Measurements from ENCODE around the gene NDUFB10. TPM values are rescaled to one million over a fixed set of nuclear protein-coding genes. Genes with fewer than 3 reads are reported as not detected.

The NDUFB10 gene
- total RNA-seq, 1 experiment from 2014 or later: 360 TPM

- no peak for DNase-seq (ENCODE audit: low spot score)
Measured at GRCh38 chr16:1984347-1985225, 25.2 kb downstream of the NDUFB10 start.

- DNase-seq (ENCODE audit: low spot score): no peak
Measured at GRCh38 chr16:1985466-1986150, 26.3 kb downstream of the NDUFB10 start.

DNA sequence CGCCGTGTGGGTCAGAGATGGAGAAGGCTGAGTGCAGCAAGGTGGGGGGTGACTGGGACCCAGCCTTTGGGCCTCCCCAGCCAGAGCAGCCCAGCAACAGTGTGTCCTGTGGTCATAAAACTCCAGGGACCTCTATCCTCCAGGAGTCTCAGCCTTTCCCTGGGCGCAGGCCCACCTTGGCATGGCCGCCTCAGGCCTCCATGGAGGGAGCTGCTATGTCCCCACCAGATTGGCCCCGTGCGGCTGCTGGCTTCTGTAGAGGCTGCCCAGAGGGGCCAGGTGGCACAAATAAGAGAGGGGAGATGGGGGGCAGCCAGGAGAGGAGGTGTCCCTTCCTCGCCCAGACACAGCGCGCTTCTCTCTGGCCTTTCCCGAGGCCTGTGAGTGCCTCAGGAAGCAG, 27.9 kb downstream of the NDUFB10 start:
- DNase-seq (ENCODE audit: low spot score): no peak

GRCh38 chr16:1989209-1990100, 30.1 kb downstream of the NDUFB10 start, which contains the start of gene SYNGR3:
TSS of gene SYNGR3 (plus strand) at chr16:1989970. CDS start at chr16:1990103, 133 bp downstream.
- DNase-seq (ENCODE audit: low spot score): no peak

GRCh38 chr16:1990101-1990350, 30.7 kb downstream of the NDUFB10 start:
- no peak for DNase-seq (ENCODE audit: low spot score)

- DNase-seq (ENCODE audit: low spot score): no peak
Measured at GRCh38 chr16:1990351-1991134, 31.2 kb downstream of the NDUFB10 start.

- DNase-seq (ENCODE audit: low spot score): no peak
Measured at GRCh38 chr16:1991135-1991551, 31.8 kb downstream of the NDUFB10 start.

DNA sequence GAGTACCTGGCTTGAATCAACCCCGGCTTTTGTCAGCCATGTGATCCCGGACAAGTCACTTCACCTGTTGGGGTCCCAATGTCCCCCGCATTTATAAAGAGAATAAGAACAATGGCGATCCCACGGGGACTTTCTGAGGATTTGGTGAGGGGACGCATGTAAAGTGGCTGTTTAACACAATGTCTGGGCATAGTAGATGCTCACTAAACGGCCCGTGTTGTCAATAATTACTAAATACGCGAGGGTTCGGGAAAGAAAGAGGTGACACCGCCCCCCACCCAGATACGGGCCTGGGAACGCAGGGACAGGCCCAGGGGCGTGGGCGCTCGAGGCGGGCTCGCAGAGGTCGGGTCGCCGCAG, 32.2 kb downstream of the NDUFB10 start:
- DNase-seq (ENCODE audit: low spot score): no peak

- no peak for DNase-seq (ENCODE audit: low spot score)
Measured at GRCh38 chr16:1991948-1992703, 32.8 kb downstream of the NDUFB10 start.

DNA sequence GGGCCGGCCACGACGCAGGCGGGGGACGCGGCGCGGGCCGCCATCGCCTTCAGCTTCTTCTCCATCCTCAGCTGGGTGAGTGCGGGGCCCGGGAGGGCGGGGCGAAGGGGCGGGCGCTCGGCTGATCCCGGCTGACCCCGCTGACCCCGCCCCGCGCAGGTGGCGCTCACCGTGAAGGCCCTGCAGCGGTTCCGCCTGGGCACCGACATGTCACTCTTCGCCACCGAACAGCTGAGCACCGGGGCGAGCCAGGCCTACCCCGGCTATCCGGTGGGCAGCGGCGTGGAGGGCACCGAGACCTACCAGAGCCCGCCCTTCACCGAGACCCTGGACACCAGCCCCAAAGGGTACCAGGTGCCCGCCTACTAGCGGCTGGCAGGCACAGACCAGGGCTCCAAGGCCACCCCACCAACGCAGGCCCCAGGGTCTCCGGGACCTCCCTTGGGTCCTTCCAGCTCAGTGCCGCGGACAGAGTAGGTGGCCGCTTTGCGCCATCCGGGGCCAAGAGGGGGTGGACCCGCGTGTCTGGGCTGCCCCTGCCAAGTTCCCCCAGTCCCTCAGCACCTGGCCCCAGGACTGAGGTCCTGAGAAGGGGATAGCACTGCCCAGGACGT, 33.5 kb downstream of the NDUFB10 start:
- DNase-seq (ENCODE audit: low spot score): no peak

DNA sequence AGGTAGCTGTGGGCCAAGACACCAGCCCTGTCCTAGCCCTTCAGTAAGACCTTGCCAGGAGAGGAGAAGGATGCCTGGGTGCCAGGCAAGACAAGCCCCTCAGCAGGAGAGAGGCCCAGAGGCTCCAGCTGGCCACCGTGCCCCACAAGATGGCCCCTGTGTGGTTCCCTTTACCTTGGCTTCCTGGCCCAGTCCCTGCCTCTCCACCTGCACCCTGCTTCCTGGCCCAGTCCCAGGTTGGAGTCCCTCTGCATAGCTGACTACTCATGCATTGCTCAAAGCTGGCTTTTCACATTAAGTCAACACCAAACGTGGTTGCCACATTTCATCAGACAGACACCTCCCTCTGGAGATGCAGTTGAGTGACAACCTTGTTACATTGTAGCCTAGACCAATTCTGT, 34.4 kb downstream of the NDUFB10 start:
- no peak for DNase-seq (ENCODE audit: low spot score)

- DNase-seq (ENCODE audit: low spot score): peak; percentile 64
Measured at GRCh38 chr16:1997494-1998359, 38.4 kb downstream of the NDUFB10 start.

- no peak for DNase-seq (ENCODE audit: low spot score)
Measured at GRCh38 chr16:1998360-1998835, 39.1 kb downstream of the NDUFB10 start.

- no peak for DNase-seq (ENCODE audit: low spot score)
Measured at GRCh38 chr16:1998852-1999801, 39.8 kb downstream of the NDUFB10 start.

GRCh38 chr16:1999866-2000514, 40.7 kb downstream of the NDUFB10 start:
- DNase-seq (ENCODE audit: low spot score): no peak

DNA sequence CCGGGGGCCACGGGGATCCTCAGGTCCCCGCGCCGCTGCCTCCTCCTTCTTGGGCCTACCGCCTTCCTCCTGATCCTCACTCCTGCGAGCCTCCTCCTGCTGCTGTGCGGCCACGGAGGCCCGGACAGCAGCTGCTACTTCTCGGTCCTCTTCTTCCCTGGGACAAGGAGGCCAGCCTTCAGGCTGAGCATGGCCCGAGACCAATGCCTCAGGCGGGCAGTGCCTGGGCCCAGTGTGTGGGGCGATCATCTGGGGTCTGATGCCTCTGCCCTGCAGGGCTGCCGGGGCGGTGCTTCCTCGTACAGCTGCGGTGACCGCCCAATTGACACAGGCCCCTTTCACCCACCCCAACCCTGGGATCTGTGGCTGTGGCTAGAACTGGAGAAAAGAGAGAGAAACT, 41.7 kb downstream of the NDUFB10 start:
- DNase-seq (ENCODE audit: low spot score): no peak
